ENCODE results near the gene OR2D2. TPM values are rescaled to one million over a fixed set of nuclear protein-coding genes. Genes with fewer than 3 reads are reported as not detected.
A peak's percentile ranks its signal among the peaks of the same experiment; 100 is the strongest.

Gene OR2D2, protein sequence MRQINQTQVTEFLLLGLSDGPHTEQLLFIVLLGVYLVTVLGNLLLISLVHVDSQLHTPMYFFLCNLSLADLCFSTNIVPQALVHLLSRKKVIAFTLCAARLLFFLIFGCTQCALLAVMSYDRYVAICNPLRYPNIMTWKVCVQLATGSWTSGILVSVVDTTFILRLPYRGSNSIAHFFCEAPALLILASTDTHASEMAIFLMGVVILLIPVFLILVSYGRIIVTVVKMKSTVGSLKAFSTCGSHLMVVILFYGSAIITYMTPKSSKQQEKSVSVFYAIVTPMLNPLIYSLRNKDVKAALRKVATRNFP
- not detected for polyA plus RNA-seq

DNA sequence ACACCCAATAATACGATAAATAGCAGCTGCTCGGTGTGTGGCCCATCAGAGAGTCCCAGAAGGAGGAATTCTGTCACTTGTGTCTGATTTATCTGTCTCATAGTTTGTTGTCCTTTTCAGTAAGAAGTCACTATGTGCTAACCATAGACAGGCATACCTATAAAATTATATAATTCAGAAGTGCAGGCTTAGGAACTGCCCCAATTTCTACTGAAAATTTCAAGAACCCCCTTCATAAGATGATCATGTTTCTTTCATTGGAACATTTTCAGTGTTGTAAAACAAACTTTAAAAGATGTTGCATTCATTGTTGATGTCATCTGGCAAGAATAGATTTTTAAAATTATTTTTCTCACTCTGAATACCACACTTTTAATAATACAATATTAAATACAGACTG, at the start of gene OR2D2:
Gene OR2D2 (minus strand): TSS at position 101 of the 400 bp plus-strand sequence. CDS start 0 bp downstream, at position 101.
- Mint-ChIP-seq H3K27ac (no peak within 1 kb of the TSS), H3K4me3 (no peak within 1 kb of the TSS), H3K4me1 (peaks cover 0 to 4% of the 10 kb centered on the region in 2 donors), H3K36me3 (no peaks in the 10 kb centered on the region), H3K9me3 (peaks cover 0 to 6% (median 0%) of the 10 kb centered on the region in 6 donors), H3K27me3 (ENCODE audit: low read depth in 3 of 3) (peaks cover 0 to 2% (median 0%) of the 10 kb centered on the region in 3 donors)
- no peak for DNase-seq

DNA sequence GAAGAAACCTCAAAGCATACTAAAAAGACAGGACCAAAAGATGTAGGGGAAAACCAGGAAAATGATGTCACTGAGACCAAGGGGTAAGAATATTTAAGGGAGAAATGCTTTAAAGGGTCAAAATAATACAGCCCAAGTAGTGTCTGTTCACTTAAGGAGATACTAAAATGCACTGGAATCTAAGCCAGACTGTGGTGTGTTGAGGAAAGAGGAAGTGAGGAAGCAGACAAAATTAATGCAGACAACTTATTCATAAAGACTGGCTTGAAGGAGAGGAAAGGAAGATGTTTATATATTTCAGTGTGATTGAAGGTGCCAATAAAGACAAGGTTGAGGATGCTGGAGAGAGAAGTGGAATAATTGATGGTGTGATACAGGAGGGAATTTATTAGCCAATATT, 49.7 kb upstream of the OR2D2 start:
- no peak for DNase-seq
- no peaks in the 10 kb centered on the region for H3K4me1 Mint-ChIP-seq
- H3K4me3 Mint-ChIP-seq, result no peak overlapping the region

GRCh38 chr11:6932145-6932544, 39.8 kb upstream of the OR2D2 start:
- Mint-ChIP-seq H3K4me1 (peaks cover under 1 to 8% of the 10 kb centered on the region in 2 donors), H3K9me3 (peaks cover 0 to 5% (median 0%) of the 10 kb centered on the region in 6 donors), H3K27me3 (ENCODE audit: low read depth in 3 of 3) (peaks cover 8 to 13% (median 10%) of the 10 kb centered on the region in 3 donors), H3K36me3 (no peaks in the 10 kb centered on the region), H3K4me3 (no peak overlapping the region), H3K27ac (no peak overlapping the region)
- no peak for DNase-seq

More for the DNA sequence above, 49.7 kb upstream of the OR2D2 start:
- Mint-ChIP-seq H3K9me3 (peaks cover 0 to 4% (median 0%) of the 10 kb centered on the region in 6 donors), H3K27ac (no peak overlapping the region), H3K36me3 (no peaks in the 10 kb centered on the region), H3K27me3 (ENCODE audit: low read depth in 3 of 3) (no peaks in the 10 kb centered on the region)

- DNase-seq, result no peak
- Mint-ChIP-seq H3K4me3 (no peak overlapping the region), H3K27ac (no peak overlapping the region), H3K27me3 (ENCODE audit: low read depth in 3 of 3) (peaks cover 8 to 15% (median 10%) of the 10 kb centered on the region in 3 donors), H3K9me3 (peaks cover 0 to 6% (median 0%) of the 10 kb centered on the region in 6 donors), H3K4me1 (peaks cover 6 to 17% of the 10 kb centered on the region in 2 donors), H3K36me3 (no peaks in the 10 kb centered on the region)
Measured at GRCh38 chr11:6931146-6931713, 38.9 kb upstream of the OR2D2 start.

- Mint-ChIP-seq H3K27me3 (ENCODE audit: low read depth in 3 of 3) (peaks cover 8 to 21% (median 12%) of the 10 kb centered on the region in 3 donors), H3K9me3 (peaks cover 0 to 13% (median under 1%) of the 10 kb centered on the region in 6 donors), H3K36me3 (no peaks in the 10 kb centered on the region), H3K4me3 (no peak overlapping the region), H3K4me1 (peaks cover 9 to 22% of the 10 kb centered on the region in 2 donors), H3K27ac (no peak overlapping the region)
- DNase-seq, result no peak
Measured at GRCh38 chr11:6928916-6929315, 36.6 kb upstream of the OR2D2 start.

- Mint-ChIP-seq H3K27me3 (ENCODE audit: low read depth in 3 of 3) (peaks cover 5 to 20% (median 10%) of the 10 kb centered on the region in 3 donors), H3K4me3 (peak overlapping the region in 4 of 5 donors; percentile 28 to 74 (median 70)), H3K9me3 (peaks cover 0 to 13% (median 0%) of the 10 kb centered on the region in 6 donors), H3K4me1 (peaks cover 9 to 22% of the 10 kb centered on the region in 2 donors), H3K27ac (no peak overlapping the region), H3K36me3 (no peaks in the 10 kb centered on the region)
- no peak for DNase-seq
Measured at GRCh38 chr11:6927030-6927617, 34.8 kb upstream of the OR2D2 start.

DNA sequence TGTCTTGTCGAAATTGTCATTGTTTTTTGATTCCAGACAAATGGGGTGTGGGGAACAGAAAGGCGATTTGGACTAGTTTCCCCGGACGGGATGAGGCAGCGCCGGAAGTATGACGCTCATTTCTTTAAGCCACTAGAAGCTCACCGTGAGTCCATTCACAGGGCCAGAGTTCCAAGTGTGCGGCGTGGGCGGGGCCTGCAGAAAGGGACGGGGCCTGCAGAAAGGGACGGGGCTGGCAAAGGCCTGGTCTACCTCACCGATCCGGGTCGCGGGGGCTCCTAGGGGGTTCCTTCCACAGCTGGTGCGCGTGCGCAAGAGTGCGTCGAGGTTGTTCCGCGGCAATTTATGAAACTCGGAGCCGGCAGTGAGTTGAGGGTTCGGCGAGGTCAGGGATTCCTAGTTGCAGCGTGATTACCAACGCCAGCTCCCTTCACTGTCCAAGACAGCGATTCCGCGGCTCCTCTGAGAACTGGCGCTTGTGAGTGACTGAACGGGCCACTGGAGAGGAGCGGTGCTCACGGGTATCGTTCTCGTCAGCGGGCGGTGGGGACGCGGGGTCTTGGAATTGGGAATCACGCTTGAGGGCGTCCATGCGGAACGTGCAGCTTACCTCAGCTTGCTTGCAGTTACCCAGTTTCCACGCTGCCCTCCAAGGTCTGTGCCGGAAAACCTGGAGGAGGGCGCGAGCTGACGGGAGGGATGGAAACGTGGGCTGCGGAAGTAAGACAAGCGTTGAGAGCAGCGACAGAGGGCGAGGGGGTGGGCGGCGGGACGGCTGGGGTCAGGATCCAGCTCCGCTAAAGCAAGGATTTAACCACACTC, 34.1 kb upstream of the OR2D2 start, which contains the start of gene ZNF215:
Gene ZNF215 (plus strand): TSS at position 219 of the 822 bp plus-strand sequence. CDS start 5,847 bp downstream, outside the sequence.
- Mint-ChIP-seq H3K27me3 (ENCODE audit: low read depth in 3 of 3) (peaks cover 3 to 20% (median 10%) of the 10 kb centered on the region in 3 donors), H3K4me1 (peaks cover 9 to 22% of the 10 kb centered on the region in 2 donors), H3K27ac (no peak within 1 kb of the TSS), H3K36me3 (no peaks in the 10 kb centered on the region), H3K9me3 (peaks cover 0 to 13% (median 0%) of the 10 kb centered on the region in 6 donors), H3K4me3 (peak within 1 kb of the TSS; percentile 28 to 76 (median 72))
- peak in 2 of 3 donors; percentile 0 to 10 for DNase-seq

- Mint-ChIP-seq H3K9me3 (peaks cover 0 to 16% (median 0%) of the 10 kb centered on the region in 6 donors), H3K36me3 (no peaks in the 10 kb centered on the region), H3K27ac (no peak overlapping the region), H3K4me3 (peak overlapping the region; percentile 28 to 76 (median 72)), H3K4me1 (peaks cover 9 to 22% of the 10 kb centered on the region in 2 donors), H3K27me3 (ENCODE audit: low read depth in 3 of 3) (peaks cover 3 to 20% (median 10%) of the 10 kb centered on the region in 3 donors)
- no peak for DNase-seq
Measured at GRCh38 chr11:6925636-6926207, 33.4 kb upstream of the OR2D2 start.

DNA sequence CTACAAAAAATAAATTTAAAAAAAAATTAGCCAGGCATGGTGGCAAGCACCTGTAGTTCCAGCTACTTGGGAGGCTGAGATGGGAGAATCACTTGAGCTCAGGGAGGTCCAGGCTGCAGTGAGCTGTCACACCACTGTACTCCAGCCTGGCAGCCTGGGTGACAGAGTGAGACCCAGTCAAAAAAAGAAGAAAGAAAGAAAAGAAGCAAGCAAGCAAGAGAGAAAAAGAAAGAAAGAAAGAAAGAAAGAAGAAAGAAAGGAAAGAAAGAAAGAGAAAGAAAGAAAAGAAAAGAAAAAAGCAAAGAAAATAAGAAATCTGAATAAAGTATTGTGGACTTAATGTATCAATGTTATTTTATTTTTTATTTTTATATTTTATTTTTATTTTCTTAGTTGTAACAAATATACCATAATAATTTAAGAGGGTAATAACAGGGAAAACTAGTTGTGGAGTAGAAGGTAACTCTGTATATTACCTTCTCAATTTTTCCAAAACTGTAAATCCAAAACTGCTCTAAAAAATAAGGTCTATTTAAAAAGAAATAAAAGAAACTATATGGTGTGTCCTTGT, 32.8 kb upstream of the OR2D2 start:
- H3K27me3 Mint-ChIP-seq (ENCODE audit: low read depth in 3 of 3), result peaks cover 3 to 17% (median 10%) of the 10 kb centered on the region in 3 donors
- H3K36me3 Mint-ChIP-seq, result no peaks in the 10 kb centered on the region
- H3K9me3 Mint-ChIP-seq, result peaks cover 0 to 16% (median 0%) of the 10 kb centered on the region in 6 donors
- no peak overlapping the region for H3K4me3 Mint-ChIP-seq
- H3K4me1 Mint-ChIP-seq, result peaks cover 9 to 22% of the 10 kb centered on the region in 2 donors
- no peak for DNase-seq
- H3K27ac Mint-ChIP-seq, result no peak overlapping the region

GRCh38 chr11:6920702-6921101, 28.4 kb upstream of the OR2D2 start, which contains the start of gene OR2D3:
Gene OR2D3, plus strand, starts transcription at chr11:6921002. Its CDS starts 0 bp downstream, at chr11:6921002.
- Mint-ChIP-seq H3K36me3 (no peaks in the 10 kb centered on the region), H3K4me3 (no peak within 1 kb of the TSS), H3K27me3 (ENCODE audit: low read depth in 3 of 3) (peaks cover 1 to 3% (median 1%) of the 10 kb centered on the region in 3 donors), H3K4me1 (no peaks in the 10 kb centered on the region), H3K27ac (no peak within 1 kb of the TSS), H3K9me3 (peaks cover 0 to 8% (median 0%) of the 10 kb centered on the region in 6 donors)
- no peak for DNase-seq

DNA sequence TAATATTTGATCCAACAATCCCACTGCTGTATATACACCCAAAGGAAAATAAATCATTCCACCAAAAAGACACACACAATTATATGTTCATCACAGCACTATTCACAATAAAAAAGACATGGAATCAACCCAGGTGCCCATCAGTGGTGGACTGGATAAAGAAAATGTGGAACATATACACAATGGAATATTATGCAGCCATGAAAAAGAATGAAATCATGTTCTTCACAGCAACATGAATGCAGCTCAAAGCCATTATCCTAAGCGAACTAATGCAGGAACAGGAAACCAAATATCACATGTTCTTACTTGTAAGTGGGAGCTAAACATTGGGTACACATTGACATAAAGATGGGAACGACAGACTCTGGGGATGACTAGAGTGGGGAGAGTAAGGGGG, 27.4 kb upstream of the OR2D2 start:
- Mint-ChIP-seq H3K27me3 (ENCODE audit: low read depth in 3 of 3) (peaks cover 0 to 1% (median 0%) of the 10 kb centered on the region in 3 donors), H3K4me1 (no peaks in the 10 kb centered on the region), H3K4me3 (no peak overlapping the region), H3K27ac (no peak overlapping the region), H3K9me3 (peaks cover 0 to 5% (median 0%) of the 10 kb centered on the region in 6 donors), H3K36me3 (no peaks in the 10 kb centered on the region)
- DNase-seq, result no peak

- H3K4me3 Mint-ChIP-seq, result no peak overlapping the region
Measured at GRCh38 chr11:6911948-6912347, 19.6 kb upstream of the OR2D2 start.

More at GRCh38 chr11:6911948-6912347, 19.6 kb upstream of the OR2D2 start:
- Mint-ChIP-seq H3K27me3 (ENCODE audit: low read depth in 3 of 3) (no peaks in the 10 kb centered on the region), H3K9me3 (peaks cover 0 to 2% (median 0%) of the 10 kb centered on the region in 6 donors), H3K4me1 (no peaks in the 10 kb centered on the region), H3K36me3 (no peaks in the 10 kb centered on the region), H3K27ac (no peak overlapping the region)
- no peak for DNase-seq

Data from immature natural killer cell (primary cell).